Trophoblast cell (in vitro differentiated cells and primary cell): Measurements from ENCODE around the gene PPA2.

Experiments used
- DNase-seq, 2 donors: peaks; one replicate each; pipeline ENCODE4 v3.0.0-alpha.2; 2016
- H2AFZ ChIP-seq: 2 replicates; pipeline ENCODE4 v1.6.1; 2013; ENCODE audit warnings: low read length, moderate library complexity, mild to moderate bottlenecking; ENCODE audit not compliant: insufficient read depth, poor library complexity
- H2AK5ac ChIP-seq: 2 replicates; pipeline ENCODE4 v1.6.1; 2013; ENCODE audit warnings: mild to moderate bottlenecking, low read length
- H2BK120ac ChIP-seq: 2 replicates; pipeline ENCODE4 v1.6.1; 2013; ENCODE audit warnings: low read length, mild to moderate bottlenecking, moderate library complexity; ENCODE audit not compliant: insufficient read depth, poor library complexity
- H2BK12ac ChIP-seq: 2 replicates; pipeline ENCODE4 v1.6.1; 2013; ENCODE audit warnings: mild to moderate bottlenecking, low read length, moderate library complexity
- H2BK5ac ChIP-seq: 2 replicates; pipeline ENCODE4 v1.6.1; 2013; ENCODE audit warnings: low read length, low read depth, moderate library complexity, mild to moderate bottlenecking; ENCODE audit not compliant: poor library complexity
- H3K14ac ChIP-seq: 2 replicates; pipeline ENCODE4 v1.6.1; 2013; ENCODE audit warnings: mild to moderate bottlenecking, low read length
- H3K18ac ChIP-seq: 2 replicates; pipeline ENCODE4 v1.6.1; 2013; ENCODE audit warnings: mild to moderate bottlenecking, low read length
- H3K23ac ChIP-seq: 2 replicates; pipeline ENCODE4 v1.6.1; 2013; ENCODE audit warnings: low read length
- H3K27ac ChIP-seq: 2 replicates; pipeline ENCODE4 v1.5.1; 2013; ENCODE audit warnings: low read depth, mild to moderate bottlenecking, inconsistent platforms, low read length, moderate library complexity
- H3K27me3 ChIP-seq: 2 replicates; pipeline ENCODE4 v1.6.1; 2013; ENCODE audit warnings: inconsistent platforms, mild to moderate bottlenecking, low read length, moderate library complexity; ENCODE audit not compliant: insufficient read depth
- H3K36me3 ChIP-seq, 2 experiments: 1 replicate in 1 of 2; 2 replicates in 1 of 2; pipeline ENCODE4 v1.6.1; 2013; ENCODE audit warnings: low read length in 2 of 2, mild to moderate bottlenecking in 2 of 2, moderate library complexity in 1 of 2; ENCODE audit not compliant: insufficient read depth in 2 of 2, control insufficient read depth in 1 of 2
- H3K4ac ChIP-seq: 2 replicates; pipeline ENCODE4 v1.6.1; 2013; ENCODE audit warnings: low read depth, mild to moderate bottlenecking, low read length, moderate library complexity
- H3K4me1 ChIP-seq, 2 experiments: 1 replicate in 1 of 2; 2 replicates in 1 of 2; pipeline ENCODE4 v1.6.1; 2013; ENCODE audit warnings: low read length in 2 of 2, mild to moderate bottlenecking in 2 of 2, moderate library complexity in 1 of 2; ENCODE audit not compliant: insufficient read depth in 2 of 2, control insufficient read depth in 1 of 2
- H3K4me2 ChIP-seq: 2 replicates; pipeline ENCODE4 v1.6.1; 2013; ENCODE audit warnings: inconsistent platforms, mild to moderate bottlenecking, low read length, moderate library complexity
- H3K4me3 ChIP-seq: 2 replicates; pipeline ENCODE4 v1.5.1; 2013; ENCODE audit warnings: mild to moderate bottlenecking, low read depth, low read length, inconsistent platforms
- H3K79me1 ChIP-seq: one replicate; pipeline ENCODE4 v1.6.1; 2013; ENCODE audit warnings: low read length
- H3K79me2 ChIP-seq: 2 replicates; pipeline ENCODE4 v1.6.1; 2013; ENCODE audit warnings: low read length, mild to moderate bottlenecking; ENCODE audit not compliant: control insufficient read depth, insufficient read depth, poor library complexity
- H3K9ac ChIP-seq: 2 replicates; pipeline ENCODE4 v1.6.1; 2013; ENCODE audit warnings: mild to moderate bottlenecking, low read length
- H3K9me3 ChIP-seq: 2 replicates; pipeline ENCODE4 v1.6.1; 2013; ENCODE audit warnings: low read depth, mild to moderate bottlenecking, control low read depth, inconsistent platforms, low read length; ENCODE audit not compliant: insufficient read depth
- H4K12ac ChIP-seq: 2 replicates; pipeline ENCODE4 v1.6.1; 2013; ENCODE audit warnings: low read depth, mild to moderate bottlenecking, low read length, moderate library complexity
- H4K8ac ChIP-seq: 2 replicates; pipeline ENCODE4 v1.6.1; 2013; ENCODE audit warnings: low read depth, mild to moderate bottlenecking, low read length, moderate library complexity
- H4K91ac ChIP-seq: one replicate; pipeline ENCODE4 v1.6.1; 2013; ENCODE audit warnings: low read depth, mild to moderate bottlenecking, low read length, moderate library complexity
- WGBS: extraction: QIAGEN DNeasy Blood & Tissue Kit; methylation state at CpG from one replicate; pipeline ENCODE4 v1.1.7; 2013; ENCODE audit warnings: missing lambda C conversion rate; ENCODE audit not compliant: insufficient read length, insufficient coverage; ENCODE audit errors: extremely low coverage; 5-methylcytosine and 5-hydroxymethylcytosine counted together

Gene PPA2

GRCh38 chr4:105387466-105387865 lies 86.4 kb downstream of the PPA2 start:
- Histone ChIP-seq H2BK120ac (no peak overlapping the region), H3K27ac (no peak overlapping the region), H3K9ac (no peak overlapping the region), H2BK5ac (no peak overlapping the region), H3K18ac (no peak overlapping the region), H3K14ac (no peak overlapping the region), H3K27me3 (no peaks in the 10 kb centered on the region), H3K23ac (no peak overlapping the region), H4K91ac (no peak overlapping the region), H3K9me3 (no peaks in the 10 kb centered on the region), H3K79me1 (no peaks in the 10 kb centered on the region), H3K4ac (no peak overlapping the region), H3K36me3 (peaks cover 0 to 2% of the 10 kb centered on the region in 2 experiments), H2AK5ac (no peak overlapping the region), H3K4me1 (no peaks in the 10 kb centered on the region), H2BK12ac (no peak overlapping the region), H4K8ac (no peak overlapping the region), H3K4me3 (no peak overlapping the region), H3K79me2 (no peaks in the 10 kb centered on the region), H4K12ac (no peak overlapping the region), H3K4me2 (no peak overlapping the region), H2AFZ (no peak overlapping the region)
- no peak for DNase-seq
- no CpG with 5 or more reads among the region's 5 CpGs for WGBS

GRCh38 chr4:105386012-105386411 lies 87.8 kb downstream of the PPA2 start:
- Histone ChIP-seq H3K9me3 (no peaks in the 10 kb centered on the region), H3K4me1 (no peaks in the 10 kb centered on the region), H3K36me3 (peaks cover 0 to 2% of the 10 kb centered on the region in 2 experiments), H3K79me1 (no peaks in the 10 kb centered on the region), H3K79me2 (no peaks in the 10 kb centered on the region), H2AFZ (no peak overlapping the region), H3K27ac (no peak overlapping the region), H4K8ac (no peak overlapping the region), H4K91ac (no peak overlapping the region), H4K12ac (no peak overlapping the region), H3K14ac (no peak overlapping the region), H3K9ac (no peak overlapping the region), H2BK5ac (no peak overlapping the region), H3K4me2 (no peak overlapping the region), H3K27me3 (no peaks in the 10 kb centered on the region), H2AK5ac (no peak overlapping the region), H3K4me3 (no peak overlapping the region), H3K23ac (no peak overlapping the region), H3K18ac (no peak overlapping the region), H3K4ac (no peak overlapping the region), H2BK120ac (no peak overlapping the region), H2BK12ac (no peak overlapping the region)
- no CpG with 5 or more reads among the region's 4 CpGs for WGBS
- DNase-seq = no peak

- no peak overlapping the region for H3K18ac ChIP-seq
- peaks cover 3 to 4% of the 10 kb centered on the region in 2 experiments for H3K4me1 ChIP-seq
- no peaks in the 10 kb centered on the region for H3K79me2 ChIP-seq
- H3K79me1 ChIP-seq = no peaks in the 10 kb centered on the region
- H2AK5ac ChIP-seq = no peak overlapping the region
- H3K14ac ChIP-seq = no peak overlapping the region
- H3K9me3 ChIP-seq = no peaks in the 10 kb centered on the region
- DNase-seq = no peak
- no peak overlapping the region for H4K8ac ChIP-seq
- H3K36me3 ChIP-seq = no peaks in the 10 kb centered on the region
- H3K23ac ChIP-seq = no peak overlapping the region
- H2BK12ac ChIP-seq = no peak overlapping the region
- no peaks in the 10 kb centered on the region for H3K27me3 ChIP-seq
- no peak overlapping the region for H2AFZ ChIP-seq
- H4K91ac ChIP-seq = no peak overlapping the region
- no peak overlapping the region for H2BK120ac ChIP-seq
- no peak overlapping the region for H3K27ac ChIP-seq
- no peak overlapping the region for H3K9ac ChIP-seq
- H3K4me2 ChIP-seq = no peak overlapping the region
- no peak overlapping the region for H3K4me3 ChIP-seq
- no peak overlapping the region for H2BK5ac ChIP-seq
- no peak overlapping the region for H3K4ac ChIP-seq
- no CpG with 5 or more reads among the region's 3 CpGs for WGBS
- H4K12ac ChIP-seq = no peak overlapping the region
These were observed 99.8 kb downstream of the PPA2 start for GRCh38 chr4:105374071-105374470.

- Histone ChIP-seq H2AFZ (no peak overlapping the region), H3K23ac (no peak overlapping the region), H3K36me3 (no peaks in the 10 kb centered on the region), H2BK12ac (no peak overlapping the region), H3K79me2 (no peaks in the 10 kb centered on the region), H2BK120ac (no peak overlapping the region), H3K18ac (no peak overlapping the region), H2BK5ac (no peak overlapping the region), H2AK5ac (no peak overlapping the region), H3K4ac (no peak overlapping the region), H4K8ac (no peak overlapping the region), H3K4me2 (no peak overlapping the region), H4K91ac (no peak overlapping the region), H3K9me3 (no peaks in the 10 kb centered on the region), H3K4me1 (peaks cover 3 to 4% of the 10 kb centered on the region in 2 experiments), H3K79me1 (no peaks in the 10 kb centered on the region), H3K9ac (no peak overlapping the region), H3K4me3 (no peak overlapping the region), H4K12ac (no peak overlapping the region), H3K27me3 (no peaks in the 10 kb centered on the region), H3K27ac (no peak overlapping the region), H3K14ac (no peak overlapping the region)
- DNase-seq = no peak
- WGBS = no CpG with 5 or more reads among the region's 3 CpGs
These were observed 100.5 kb downstream of the PPA2 start for GRCh38 chr4:105373324-105373723.
